Adrenal gland (tissue), 12 donors: ENCODE results near the gene TMEM234. TPM values are rescaled to one million over a fixed set of nuclear protein-coding genes. Genes with fewer than 3 reads are reported as not detected.

Experiments used
- DNase-seq, 7 donors: peaks; one replicate each; pipeline ENCODE4 v3.0.0-alpha.2; 2019 to 2020
- H3K27ac ChIP-seq, 5 donors: fragments of 200-600 bp; sonication (generic) in 4 of 5; 1 replicate in 3 of 5; 2 replicates in 2 of 5; pipeline versions ENCODE4 v1.5.1 to v1.8.0; 2016 to 2020; ENCODE audit warnings: mild to moderate bottlenecking in 1 of 5
- H3K27me3 ChIP-seq: fragments of 200-600 bp; 2 replicates; pipeline ENCODE4 v1.8.0; 2021
- H3K36me3 ChIP-seq, 2 donors: fragments of 200-600 bp; replicated peaks in 1 of 2; 1 replicate in 1 of 2; 2 replicates in 1 of 2; pipeline versions ENCODE4 v1.5.1 to v1.8.0; 2018 to 2022
- H3K4me1 ChIP-seq, 2 donors: fragments of 200-600 bp; replicated peaks in 1 of 2; 1 replicate in 1 of 2; 2 replicates in 1 of 2; pipeline versions ENCODE4 v1.5.1 to v1.8.0; 2018 to 2021
- H3K4me3 ChIP-seq, 4 donors: fragments of 200-600 bp; sonication (generic) in 3 of 4; one replicate each; pipeline ENCODE4 v1.5.1; 2016 to 2018
- H3K9me3 ChIP-seq, 3 donors: fragments of 200-600 bp; sonication (generic) in 1 of 3; replicated peaks in 1 of 3; 1 replicate in 2 of 3; 2 replicates in 1 of 3; pipeline versions ENCODE4 v1.5.1 to v1.8.0; 2016 to 2021
- POLR2A ChIP-seq, 2 donors: fragments of 450-650 bp; IDR thresholded peaks; one replicate each; pipeline ENCODE4 v1.6.1; 2017; ENCODE audit warnings: antibody characterized with exemption in 2 of 2, mild to moderate bottlenecking in 2 of 2, moderate library complexity in 1 of 2
- WGBS, 4 donors: extraction: QIAGEN DNeasy Blood & Tissue Kit in 2 of 4; methylation state at CpG; one replicate each; pipeline versions ENCODE4 v1.1.5 to v1.1.7; 2013 to 2017; 5-methylcytosine and 5-hydroxymethylcytosine counted together
- intact Hi-C, 2 donors: fragments of 100-400 bp; cut with DNase I; formaldehyde crosslinking; loops; one replicate each; pipeline versions ENCODE4 v1.14.1 to v1.15.0; 2022 to 2023
- polyA plus RNA-seq, 3 donors: library from polyadenylated mRNA; stranded (reverse); fragments of 200-250 nt in 2 of 3; fragments of 350-450 nt in 1 of 3; fragmentation: Illumina TruSeq in 1 of 3; extraction: RNeasy Lipid Tissue Mini Kit (QIAGEN cat#74804) in 1 of 3; gene quantifications; one replicate each; pipeline ENCODE4 v1.2.3, GENCODE V29; 2013 to 2014
- total RNA-seq, 9 donors: library from RNA; depleted of rRNA in 4 of 9; stranded (reverse); fragments of >200 nt in 4 of 9; fragments of 120-200 nt in 1 of 9; fragmentation: NEBNext Ultra II Directional in 1 of 9; extraction: Animal tissue kit (Norgen Biotek cat#: 25700) in 1 of 9; gene quantifications; one replicate each; pipeline versions ENCODE4 v1.1.0 to v1.2.4, GENCODE V29; 2013 to 2023
- TF ChIP-seq, protein P1 (sequence below), 6 experiments: fragments of 450-650 bp in 4 of 6; fragments of 200-600 bp in 2 of 6; sonication (generic) in 1 of 6; IDR thresholded peaks; 1 replicate in 5 of 6; 2 replicates in 1 of 6; pipeline versions ENCODE4 v1.5.1 to v1.8.0; 2016 to 2021; ENCODE audit warnings: antibody characterized with exemption in 6 of 6, mild to moderate bottlenecking in 2 of 6, moderate library complexity in 1 of 6
- donor health status: healthy with polysubstance abuse.
- donor health status: Bipolar disorder and iron deficiency.
- donor health status: DM: yes; HTN: yes; CAD: no.
- donor health status: DM: no; HTN: no; CAD: no.
- donor health status: DM: no; HTN: no; CAD: no.
- donor health status: DM: yes; HTN: yes; CAD: no.

TMEM234 gene
- total and polyA plus RNA-seq, 12 donors: 2.1 to 57.7 (median 18.1) TPM

DNA sequence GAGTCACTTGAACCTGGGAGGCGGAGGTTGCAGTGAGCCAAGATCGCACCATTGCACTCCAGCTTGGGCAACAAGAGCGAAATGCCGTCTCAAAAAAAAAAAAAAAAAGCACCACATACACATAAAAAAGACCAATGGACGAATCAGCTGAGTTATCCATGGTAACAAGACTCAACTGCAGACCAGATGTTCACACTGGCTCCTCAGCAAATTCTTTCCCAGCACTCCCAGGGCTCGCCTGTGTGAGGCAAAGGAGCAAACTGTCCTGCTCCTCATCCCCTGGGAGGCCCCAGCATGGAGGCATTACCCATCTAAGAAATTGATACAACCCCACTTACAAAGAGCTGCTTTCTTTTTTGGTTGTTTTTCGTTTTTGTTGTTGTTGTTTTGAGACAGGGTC is 3.1 kb downstream of the TMEM234 start:
- Histone ChIP-seq H3K36me3 (peaks cover 0 to 46% of the 10 kb centered on the region in 2 donors), H3K4me1 (peaks cover 20 to 36% of the 10 kb centered on the region in 2 donors), H3K4me3 (no peak overlapping the region), H3K27ac (no peak overlapping the region), H3K27me3 (no peaks in the 10 kb centered on the region), H3K9me3 (no peaks in the 10 kb centered on the region)
- intact Hi-C loops: loop anchor here in 1 of 2 donors (10.0 kb wide), 1 partner anchor 96 kb away; no protein-coding TSS in a partner anchor
- TF ChIP-seq, protein P1, sequence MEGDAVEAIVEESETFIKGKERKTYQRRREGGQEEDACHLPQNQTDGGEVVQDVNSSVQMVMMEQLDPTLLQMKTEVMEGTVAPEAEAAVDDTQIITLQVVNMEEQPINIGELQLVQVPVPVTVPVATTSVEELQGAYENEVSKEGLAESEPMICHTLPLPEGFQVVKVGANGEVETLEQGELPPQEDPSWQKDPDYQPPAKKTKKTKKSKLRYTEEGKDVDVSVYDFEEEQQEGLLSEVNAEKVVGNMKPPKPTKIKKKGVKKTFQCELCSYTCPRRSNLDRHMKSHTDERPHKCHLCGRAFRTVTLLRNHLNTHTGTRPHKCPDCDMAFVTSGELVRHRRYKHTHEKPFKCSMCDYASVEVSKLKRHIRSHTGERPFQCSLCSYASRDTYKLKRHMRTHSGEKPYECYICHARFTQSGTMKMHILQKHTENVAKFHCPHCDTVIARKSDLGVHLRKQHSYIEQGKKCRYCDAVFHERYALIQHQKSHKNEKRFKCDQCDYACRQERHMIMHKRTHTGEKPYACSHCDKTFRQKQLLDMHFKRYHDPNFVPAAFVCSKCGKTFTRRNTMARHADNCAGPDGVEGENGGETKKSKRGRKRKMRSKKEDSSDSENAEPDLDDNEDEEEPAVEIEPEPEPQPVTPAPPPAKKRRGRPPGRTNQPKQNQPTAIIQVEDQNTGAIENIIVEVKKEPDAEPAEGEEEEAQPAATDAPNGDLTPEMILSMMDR (IDR thresholded peaks at IDR 0.05): no peak
- TF ChIP-seq POLR2A (IDR thresholded peaks at IDR 0.05): no peak
- WGBS, 4 donors: 86 to 94% (median 87%) methylated on average over 7 of the region's 7 CpGs
- DNase-seq: no peak

DNA sequence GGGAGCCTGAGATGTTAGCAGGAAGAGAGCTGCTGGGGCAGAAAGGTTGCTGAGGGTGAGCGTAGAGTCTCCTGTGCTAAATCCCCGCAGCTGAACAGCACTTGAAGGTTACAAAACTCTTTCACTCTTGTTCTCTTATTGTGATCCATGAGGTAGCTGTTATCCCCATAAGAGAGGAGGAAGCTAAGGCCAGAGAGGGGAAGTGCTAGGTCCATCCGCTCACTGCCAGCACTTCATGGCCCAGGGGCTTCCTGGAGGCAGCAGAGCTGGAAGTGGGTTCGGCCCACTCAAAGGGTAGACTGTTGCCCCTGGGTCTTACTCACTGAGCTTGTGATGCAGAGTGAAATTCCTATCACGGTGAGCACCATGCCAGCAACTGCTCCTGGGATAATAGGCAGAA is 5.6 kb downstream of the TMEM234 start:
- intact Hi-C loops: loop anchor here in 1 of 2 donors (10.0 kb wide), 1 partner anchor 98 kb away; no protein-coding TSS in a partner anchor
- TF ChIP-seq POLR2A (IDR thresholded peaks at IDR 0.05): no peak
- TF ChIP-seq, protein P1 (IDR thresholded peaks at IDR 0.05): no peak
- Histone ChIP-seq H3K4me3 (no peak overlapping the region), H3K36me3 (peaks cover 0 to 41% of the 10 kb centered on the region in 2 donors), H3K4me1 (peaks cover 6 to 23% of the 10 kb centered on the region in 2 donors), H3K27me3 (no peaks in the 10 kb centered on the region), H3K27ac (no peak overlapping the region), H3K9me3 (no peaks in the 10 kb centered on the region)
- no peak for DNase-seq
- 78 to 90% (median 85%) methylated on average over 5 of the region's 5 CpGs for WGBS, 4 donors

DNA sequence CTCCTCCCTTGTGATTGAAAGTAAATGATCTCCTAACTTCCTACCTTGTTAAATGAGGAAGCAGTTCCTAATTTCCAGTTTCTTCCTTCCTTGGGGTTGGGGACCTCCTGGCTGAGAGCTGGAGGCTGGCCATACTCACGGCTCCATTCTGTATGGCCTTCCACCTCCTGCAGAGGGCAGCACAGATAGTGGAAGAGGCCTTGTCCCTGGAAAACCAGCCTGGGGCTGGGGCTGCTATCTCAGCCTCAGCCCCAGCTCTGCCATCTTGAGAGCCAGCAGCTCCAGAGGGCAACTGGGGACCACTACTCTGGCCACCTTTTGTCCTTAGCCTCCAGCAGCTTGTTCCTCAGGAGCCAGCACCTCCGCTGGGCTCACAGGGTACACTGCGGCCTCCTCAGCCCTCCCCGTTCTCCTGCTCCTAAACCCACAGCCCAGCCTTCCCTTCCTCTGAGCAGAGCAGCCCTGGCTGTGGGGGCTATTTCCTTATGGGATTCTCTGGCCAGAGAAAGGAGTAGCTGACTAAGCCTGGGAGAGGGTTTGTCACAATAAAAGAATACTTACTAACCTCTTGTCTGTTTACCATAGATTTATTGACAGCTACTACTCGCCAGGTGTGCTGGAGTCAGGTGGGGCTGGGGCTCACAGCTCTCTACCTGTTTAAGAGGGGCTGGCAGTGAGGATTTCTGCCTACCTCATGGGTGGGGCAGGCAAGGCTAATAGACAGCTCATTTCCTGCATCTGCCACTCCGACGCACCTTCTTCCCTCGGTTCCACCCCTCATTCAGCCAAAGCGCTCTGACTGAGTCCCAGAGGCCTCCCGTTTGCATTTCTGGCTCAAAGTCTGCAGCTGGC is 6.3 kb downstream of the TMEM234 start:
- WGBS, 4 donors: 76 to 84% (median 81%) methylated on average over 8 to 10 of the region's 10 CpGs
- peak; percentile 65 to 84 (median 76) for DNase-seq
- Histone ChIP-seq H3K36me3 (peaks cover 0 to 41% of the 10 kb centered on the region in 2 donors), H3K27me3 (no peaks in the 10 kb centered on the region), H3K4me3 (no peak overlapping the region), H3K4me1 (peaks cover 0 to 16% of the 10 kb centered on the region in 2 donors), H3K9me3 (no peaks in the 10 kb centered on the region), H3K27ac (peak overlapping the region in 2 of 5 donors; percentile 49 to 52)
- TF ChIP-seq, protein P1 (IDR thresholded peaks at IDR 0.05): peak; percentile 57 to 81 (median 75)
- no peak for TF ChIP-seq POLR2A (IDR thresholded peaks at IDR 0.05)
- intact Hi-C loops: loop anchor here in 1 of 2 donors (10.0 kb wide), 1 partner anchor 99 kb away; no protein-coding TSS in a partner anchor

DNA sequence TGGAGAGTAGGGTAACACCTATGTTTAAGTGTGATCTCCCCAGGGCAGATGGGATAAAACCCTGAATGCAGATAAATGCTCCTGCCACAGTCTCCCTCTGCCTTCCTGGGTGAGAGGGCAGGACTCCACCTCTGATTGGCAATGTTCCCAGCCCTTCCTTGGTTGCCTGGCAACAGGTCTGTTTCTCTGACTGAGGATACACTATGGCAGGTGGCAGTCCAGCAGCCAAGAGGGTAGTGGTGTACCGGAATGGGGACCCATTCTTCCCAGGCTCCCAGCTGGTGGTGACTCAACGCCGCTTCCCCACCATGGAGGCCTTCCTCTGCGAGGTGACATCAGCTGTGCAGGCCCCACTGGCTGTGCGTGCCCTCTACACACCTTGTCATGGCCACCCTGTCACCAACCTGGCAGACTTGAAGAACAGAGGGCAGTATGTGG is 13.2 kb downstream of the TMEM234 start, which contains the start of gene DCDC2B:
TSS of gene DCDC2B (plus strand) at position 199 of the 438 bp plus-strand sequence. CDS start at position 204, 5 bp downstream.
- TF ChIP-seq, protein P1 (IDR thresholded peaks at IDR 0.05): no peak
- no peak for TF ChIP-seq POLR2A (IDR thresholded peaks at IDR 0.05)
- no peaks in the 10 kb centered on the region for H3K27me3 ChIP-seq
- peak within 1 kb of the TSS in 1 of 5 donors; percentile 26 for H3K27ac ChIP-seq
- H3K4me1 ChIP-seq: peaks cover 8 to 13% of the 10 kb centered on the region in 2 donors
- intact Hi-C loops: no loop called here
- H3K9me3 ChIP-seq: no peaks in the 10 kb centered on the region
- no peak within 1 kb of the TSS for H3K4me3 ChIP-seq
- peak; percentile 64 to 89 (median 79) for DNase-seq
- 71 to 86% (median 75%) methylated on average over 3 to 5 of the region's 5 CpGs for WGBS, 4 donors
- H3K36me3 ChIP-seq: no peaks in the 10 kb centered on the region
